ENCODE measurements around the gene LRATD1. TPM values are rescaled to one million over a fixed set of nuclear protein-coding genes. Genes with fewer than 3 reads are reported as not detected.
A peak's percentile ranks its signal among the peaks of the same experiment; 100 is the strongest.

LRATD1 gene
- total and polyA plus RNA-seq, 8 donors: 3.3 to 16.5 (median 15.4) TPM

DNA sequence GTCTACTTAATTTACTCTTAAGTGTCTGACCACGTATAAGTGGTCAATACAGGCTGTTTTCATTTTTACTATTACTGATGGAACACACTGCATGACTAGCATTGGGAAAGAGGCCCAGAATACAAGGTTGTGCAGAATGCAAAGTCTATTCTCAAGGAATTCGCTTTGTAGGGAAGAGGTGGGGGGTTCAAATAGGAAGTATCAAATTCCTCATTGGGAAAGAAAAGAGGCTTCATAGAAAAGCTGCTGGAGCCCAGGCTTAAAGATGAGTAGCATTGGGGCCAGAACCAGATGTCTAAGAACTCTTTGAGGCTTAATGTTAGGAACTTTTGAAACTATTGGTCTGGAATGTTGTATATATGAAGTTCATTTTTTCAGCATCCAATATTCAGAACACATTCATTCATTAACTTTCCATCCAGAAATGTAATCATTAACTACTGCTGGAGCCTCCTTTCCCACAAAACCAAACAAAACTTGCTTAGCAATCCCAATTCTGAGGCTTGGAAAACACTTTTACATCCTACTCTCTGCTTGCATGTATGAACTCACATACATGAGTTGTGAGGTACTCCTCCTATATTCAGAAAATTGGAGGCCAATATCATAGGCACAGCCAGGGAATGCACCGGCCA, 994 bp upstream of the LRATD1 start:
- Histone ChIP-seq H3K36me3 (no peaks in the 10 kb centered on the region), H3K9me3 (no peaks in the 10 kb centered on the region), H3K27ac (no peak overlapping the region), H3K27me3 (peaks cover 28 to 55% of the 10 kb centered on the region in 2 donors), H3K4me3 (peak overlapping the region in 1 of 2 donors; percentile 48), H3K4me1 (peaks cover 4 to 16% of the 10 kb centered on the region in 2 donors)
- TF ChIP-seq, protein P1, sequence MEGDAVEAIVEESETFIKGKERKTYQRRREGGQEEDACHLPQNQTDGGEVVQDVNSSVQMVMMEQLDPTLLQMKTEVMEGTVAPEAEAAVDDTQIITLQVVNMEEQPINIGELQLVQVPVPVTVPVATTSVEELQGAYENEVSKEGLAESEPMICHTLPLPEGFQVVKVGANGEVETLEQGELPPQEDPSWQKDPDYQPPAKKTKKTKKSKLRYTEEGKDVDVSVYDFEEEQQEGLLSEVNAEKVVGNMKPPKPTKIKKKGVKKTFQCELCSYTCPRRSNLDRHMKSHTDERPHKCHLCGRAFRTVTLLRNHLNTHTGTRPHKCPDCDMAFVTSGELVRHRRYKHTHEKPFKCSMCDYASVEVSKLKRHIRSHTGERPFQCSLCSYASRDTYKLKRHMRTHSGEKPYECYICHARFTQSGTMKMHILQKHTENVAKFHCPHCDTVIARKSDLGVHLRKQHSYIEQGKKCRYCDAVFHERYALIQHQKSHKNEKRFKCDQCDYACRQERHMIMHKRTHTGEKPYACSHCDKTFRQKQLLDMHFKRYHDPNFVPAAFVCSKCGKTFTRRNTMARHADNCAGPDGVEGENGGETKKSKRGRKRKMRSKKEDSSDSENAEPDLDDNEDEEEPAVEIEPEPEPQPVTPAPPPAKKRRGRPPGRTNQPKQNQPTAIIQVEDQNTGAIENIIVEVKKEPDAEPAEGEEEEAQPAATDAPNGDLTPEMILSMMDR (IDR thresholded peaks at IDR 0.05): no peak
- ATAC-seq: no peak
- intact Hi-C loops (cut with DNase I): no loop called here
- DNase-seq: no peak

DNA sequence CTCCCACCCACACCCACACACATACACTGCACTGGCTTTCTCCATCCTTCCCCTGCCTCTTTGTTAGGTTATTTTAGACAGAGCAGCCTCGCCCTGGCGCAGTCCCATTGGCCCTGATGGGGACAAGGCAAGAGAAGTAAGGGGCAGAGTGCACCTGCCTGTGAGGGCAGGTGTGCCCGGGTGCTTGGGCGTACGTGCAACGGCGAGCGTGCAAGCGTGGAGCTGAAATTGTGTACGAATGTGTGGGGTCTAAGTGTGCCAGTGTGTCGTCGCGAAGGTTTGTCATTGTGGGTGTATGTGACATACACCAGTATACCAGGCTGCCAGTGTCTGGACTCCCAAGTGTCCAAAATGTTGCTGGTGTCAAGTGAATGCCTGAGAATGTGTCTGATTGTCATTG, 544 bp downstream of the LRATD1 start:
- H3K4me1 ChIP-seq: peaks cover 4 to 16% of the 10 kb centered on the region in 2 donors
- intact Hi-C loops (cut with DNase I): no loop called here
- TF ChIP-seq, protein P1 (IDR thresholded peaks at IDR 0.05): no peak
- peak overlapping the region in 1 of 2 donors; percentile 30 for H3K27ac ChIP-seq
- ATAC-seq (no peak), DNase-seq (peak in 1 of 4 donors; percentile 66)
- H3K36me3 ChIP-seq: no peaks in the 10 kb centered on the region
- H3K27me3 ChIP-seq: peaks cover 28 to 56% of the 10 kb centered on the region in 2 donors
- no peaks in the 10 kb centered on the region for H3K9me3 ChIP-seq
- peak overlapping the region; percentile 37 to 48 for H3K4me3 ChIP-seq

DNA sequence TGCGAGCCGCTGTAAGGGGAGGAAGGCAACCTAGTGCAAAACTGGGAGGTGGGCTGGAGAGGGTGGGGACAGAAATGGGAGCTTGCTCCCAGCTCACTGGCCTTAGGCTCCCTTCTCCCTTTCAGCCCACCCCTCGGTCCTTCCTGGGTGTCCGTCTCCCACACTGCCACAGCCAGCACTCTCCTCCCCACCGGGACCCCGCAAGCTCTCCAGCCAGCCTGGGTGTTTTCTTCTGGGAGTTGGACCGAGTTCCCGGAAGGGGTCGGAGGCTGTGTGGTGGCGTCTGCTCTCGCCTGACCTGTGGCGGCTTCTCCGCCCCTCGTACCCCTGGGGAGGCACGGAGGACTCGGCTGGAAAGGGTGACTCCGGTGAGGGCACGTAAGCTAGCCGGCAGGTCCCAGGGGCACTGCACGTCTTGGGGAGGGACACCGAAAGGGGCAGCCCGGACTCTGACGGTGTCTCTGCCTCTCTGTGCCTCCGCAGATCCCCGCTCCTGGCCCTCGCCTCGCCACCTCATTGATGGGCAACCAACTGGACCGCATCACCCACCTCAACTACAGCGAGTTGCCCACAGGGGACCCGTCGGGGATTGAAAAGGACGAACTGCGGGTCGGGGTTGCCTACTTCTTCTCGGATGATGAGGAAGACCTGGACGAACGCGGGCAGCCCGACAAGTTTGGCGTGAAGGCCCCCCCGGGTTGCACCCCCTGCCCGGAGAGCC, 1.1 kb downstream of the LRATD1 start:
- Histone ChIP-seq H3K4me3 (peak overlapping the region; percentile 37 to 48), H3K27ac (no peak overlapping the region), H3K4me1 (peaks cover 4 to 16% of the 10 kb centered on the region in 2 donors), H3K9me3 (no peaks in the 10 kb centered on the region), H3K36me3 (no peaks in the 10 kb centered on the region), H3K27me3 (peaks cover 28 to 56% of the 10 kb centered on the region in 2 donors)
- DNase-seq: peak in 1 of 4 donors; percentile 76
- no peak for ATAC-seq
- TF ChIP-seq, protein P1 (IDR thresholded peaks at IDR 0.05): no peak
- intact Hi-C loops (cut with DNase I): no loop called here

DNA sequence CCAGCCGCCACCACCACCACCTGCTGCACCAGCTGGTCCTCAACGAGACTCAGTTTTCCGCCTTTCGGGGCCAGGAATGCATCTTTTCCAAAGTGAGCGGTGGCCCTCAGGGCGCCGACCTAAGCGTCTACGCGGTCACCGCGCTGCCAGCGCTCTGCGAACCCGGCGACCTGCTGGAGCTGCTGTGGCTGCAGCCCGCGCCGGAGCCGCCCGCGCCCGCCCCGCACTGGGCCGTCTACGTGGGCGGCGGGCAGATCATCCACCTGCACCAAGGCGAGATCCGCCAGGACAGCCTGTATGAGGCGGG, 1.6 kb downstream of the LRATD1 start:
- H3K36me3 ChIP-seq: no peaks in the 10 kb centered on the region
- peak overlapping the region; percentile 29 to 48 for H3K4me3 ChIP-seq
- no peak for DNase-seq
- peaks cover 28 to 56% of the 10 kb centered on the region in 2 donors for H3K27me3 ChIP-seq
- ATAC-seq: no peak
- H3K27ac ChIP-seq: peak overlapping the region; percentile 67 to 72
- TF ChIP-seq, protein P1 (IDR thresholded peaks at IDR 0.05): no peak
- intact Hi-C loops (cut with DNase I): no loop called here
- peaks cover 4 to 16% of the 10 kb centered on the region in 2 donors for H3K4me1 ChIP-seq
- no peaks in the 10 kb centered on the region for H3K9me3 ChIP-seq

Measured in left lung (tissue), 10 donors.